Measurements from ENCODE around the gene ZFP36L1. TPM values are rescaled to one million over a fixed set of nuclear protein-coding genes. Genes with fewer than 3 reads are reported as not detected.

The ZFP36L1 gene
- total and polyA plus RNA-seq, 9 of the 15 experiments (the other 6 are each of a cell fraction or from before 2014, with no cell fraction given) = 1.3 to 26.6 (median 3.7) TPM

DNA sequence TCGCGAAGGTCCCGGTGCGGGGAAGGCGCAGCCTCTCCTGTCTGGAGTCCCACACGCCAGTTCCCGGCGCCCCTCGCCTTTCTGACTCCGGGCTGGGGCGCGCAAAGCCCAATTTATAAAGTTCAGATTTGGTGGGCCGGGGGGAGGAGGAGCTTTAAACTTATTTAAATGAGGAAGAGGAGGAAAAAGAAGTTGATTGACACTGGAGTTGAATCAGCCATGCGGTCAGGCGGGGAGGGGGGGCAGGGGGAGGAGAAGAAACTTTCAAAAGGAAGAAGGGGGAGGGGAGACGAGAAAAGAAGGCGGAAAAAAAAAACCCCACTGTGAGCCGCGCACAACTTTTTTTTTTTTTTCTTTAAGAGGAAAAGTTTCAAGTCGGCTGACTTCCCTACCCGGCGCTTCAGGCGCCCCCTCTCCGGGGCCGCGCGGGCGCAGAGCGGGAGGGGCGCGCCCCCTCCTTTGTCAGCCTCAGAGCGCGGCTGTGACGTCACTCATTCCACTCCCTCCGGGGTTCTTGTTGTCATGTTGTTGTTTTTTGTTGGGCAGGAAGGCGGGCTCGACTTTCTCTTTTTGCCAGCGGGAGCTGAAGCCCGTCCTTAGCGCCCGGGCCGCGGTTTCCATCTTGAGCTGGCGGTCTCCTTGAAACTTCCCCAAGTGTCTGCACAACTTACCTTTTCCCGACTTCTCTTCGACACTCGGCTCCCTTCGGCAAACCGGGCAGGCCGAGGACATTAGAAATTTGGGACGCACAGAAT, at the start of gene ZFP36L1 (continued):
- peak; percentile 62; the same call in 1 of the 2 replicates for TF ChIP-seq ELF1 (tag; IDR thresholded peaks at IDR 0.05)
- TF ChIP-seq NUFIP1 (IDR thresholded peaks at IDR 0.05; ENCODE audit: partially characterized antibody) = no peak
- peak; percentile 76 for TF ChIP-seq CCNT2 (IDR thresholded peaks at IDR 0.05; ENCODE audit: borderline replicate concordance, extremely low read depth, insufficient read length, low read depth, low read length)
- peak; percentile 98 for TF ChIP-seq ATF7 (IDR thresholded peaks at IDR 0.05)
- TF ChIP-seq NFATC3 (IDR thresholded peaks at IDR 0.05) = no peak
- TF ChIP-seq ZNF224 (CRISPR knock-in tag; IDR thresholded peaks at IDR 0.05) = no peak
- no peak for TF ChIP-seq CBFA2T2 (conservative IDR thresholded peaks at IDR 0.05)
- TF ChIP-seq ETS2 (tag; IDR thresholded peaks at IDR 0.05; ENCODE audit: borderline replicate concordance, poor library complexity, severe bottlenecking) = no peak
- peak; percentile 70 for TF ChIP-seq CXXC5 (CRISPR knock-in tag; IDR thresholded peaks at IDR 0.05)
- TF ChIP-seq TRIM25 (IDR thresholded peaks at IDR 0.05; ENCODE audit: borderline replicate concordance) = no peak
- TF ChIP-seq ZNF79 (CRISPR knock-in tag; IDR thresholded peaks at IDR 0.05; ENCODE audit: low read depth) = no peak
- TF ChIP-seq PHTF2 (CRISPR knock-in tag; IDR thresholded peaks at IDR 0.05) = no peak
- TF ChIP-seq ZNF143 (CRISPR knock-in tag; IDR thresholded peaks at IDR 0.05) = no peak
- no peak for TF ChIP-seq ILK (tag; IDR thresholded peaks at IDR 0.05; ENCODE audit: borderline replicate concordance, low read depth)
- no peak for TF ChIP-seq TBL1XR1 (IDR thresholded peaks at IDR 0.05; ENCODE audit: low read length in 2 of 2)
- no peak for TF ChIP-seq CSDE1 (IDR thresholded peaks at IDR 0.05)
- TF ChIP-seq ATF1 (CRISPR knock-in tag; IDR thresholded peaks at IDR 0.05) = peak; percentile 57
- TF ChIP-seq ATF1 (tag; IDR thresholded peaks at IDR 0.05) = peak; percentile 97
- TF ChIP-seq, protein P1, sequence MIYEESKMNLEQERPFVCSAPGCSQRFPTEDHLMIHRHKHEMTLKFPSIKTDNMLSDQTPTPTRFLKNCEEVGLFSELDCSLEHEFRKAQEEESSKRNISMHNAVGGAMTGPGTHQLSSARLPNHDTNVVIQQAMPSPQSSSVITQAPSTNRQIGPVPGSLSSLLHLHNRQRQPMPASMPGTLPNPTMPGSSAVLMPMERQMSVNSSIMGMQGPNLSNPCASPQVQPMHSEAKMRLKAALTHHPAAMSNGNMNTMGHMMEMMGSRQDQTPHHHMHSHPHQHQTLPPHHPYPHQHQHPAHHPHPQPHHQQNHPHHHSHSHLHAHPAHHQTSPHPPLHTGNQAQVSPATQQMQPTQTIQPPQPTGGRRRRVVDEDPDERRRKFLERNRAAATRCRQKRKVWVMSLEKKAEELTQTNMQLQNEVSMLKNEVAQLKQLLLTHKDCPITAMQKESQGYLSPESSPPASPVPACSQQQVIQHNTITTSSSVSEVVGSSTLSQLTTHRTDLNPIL (CRISPR knock-in tag; IDR thresholded peaks at IDR 0.05) = no peak
- TF ChIP-seq HDAC3 (IDR thresholded peaks at IDR 0.05; ENCODE audit: borderline replicate concordance, partially characterized antibody) = peak; percentile 16
- TF ChIP-seq, protein P2, sequence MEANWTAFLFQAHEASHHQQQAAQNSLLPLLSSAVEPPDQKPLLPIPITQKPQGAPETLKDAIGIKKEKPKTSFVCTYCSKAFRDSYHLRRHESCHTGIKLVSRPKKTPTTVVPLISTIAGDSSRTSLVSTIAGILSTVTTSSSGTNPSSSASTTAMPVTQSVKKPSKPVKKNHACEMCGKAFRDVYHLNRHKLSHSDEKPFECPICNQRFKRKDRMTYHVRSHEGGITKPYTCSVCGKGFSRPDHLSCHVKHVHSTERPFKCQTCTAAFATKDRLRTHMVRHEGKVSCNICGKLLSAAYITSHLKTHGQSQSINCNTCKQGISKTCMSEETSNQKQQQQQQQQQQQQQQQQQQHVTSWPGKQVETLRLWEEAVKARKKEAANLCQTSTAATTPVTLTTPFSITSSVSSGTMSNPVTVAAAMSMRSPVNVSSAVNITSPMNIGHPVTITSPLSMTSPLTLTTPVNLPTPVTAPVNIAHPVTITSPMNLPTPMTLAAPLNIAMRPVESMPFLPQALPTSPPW (CRISPR knock-in tag; IDR thresholded peaks at IDR 0.05) = peak; percentile 99
- TF ChIP-seq CHD4 (IDR thresholded peaks at IDR 0.05; ENCODE audit: insufficient read depth, insufficient replicate concordance, low read depth, low read length, poor library complexity, severe bottlenecking) = no peak
- TF ChIP-seq MBD2 (IDR thresholded peaks at IDR 0.05; ENCODE audit: borderline replicate concordance, low read depth) = peak; percentile 19
